ENCODE data around the gene CRIP3.

Gene CRIP3

GRCh38 chr6:43273707-43274106, 34.9 kb downstream of the CRIP3 start:
- no peak for DNase-seq (ENCODE audit: low read depth in 3 of 3)

GRCh38 chr6:43271944-43272343, 36.7 kb downstream of the CRIP3 start:
- no peak for DNase-seq (ENCODE audit: low read depth in 3 of 3)

DNA sequence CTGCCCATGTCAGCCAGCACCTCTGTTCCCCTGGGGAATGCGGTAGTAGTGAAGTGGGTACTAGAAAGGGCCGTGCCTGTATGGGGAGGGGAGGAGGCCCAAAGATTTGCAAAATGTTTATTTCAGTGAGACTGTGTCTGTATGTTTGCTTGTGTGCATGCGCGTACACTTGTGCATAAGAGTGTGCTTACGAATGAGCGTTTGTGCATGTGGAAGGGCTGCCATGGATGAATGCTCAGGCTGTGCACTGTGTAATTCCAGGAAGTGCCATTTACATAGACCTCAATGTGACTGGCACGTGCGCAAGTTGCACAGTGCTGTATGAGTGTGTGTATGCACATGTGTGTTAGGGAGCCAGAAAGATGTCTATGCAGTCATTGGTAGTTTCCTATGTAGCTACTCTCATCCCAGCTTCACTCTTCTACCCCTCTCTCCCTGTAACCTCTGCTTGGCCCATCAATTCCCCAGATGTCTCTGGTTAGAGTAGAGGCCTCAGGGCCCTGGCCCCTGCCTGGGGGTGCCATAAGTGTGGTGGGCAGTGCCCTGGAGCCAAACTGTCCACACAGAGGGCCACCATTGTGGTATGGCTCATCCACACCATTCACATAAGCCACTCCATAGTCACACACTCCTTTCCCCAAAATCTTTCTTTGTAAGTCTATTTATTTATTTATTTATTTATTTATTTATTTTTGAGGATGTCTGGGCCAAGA, 37.4 kb downstream of the CRIP3 start:
- DNase-seq (ENCODE audit: low read depth in 3 of 3) = no peak

DNA sequence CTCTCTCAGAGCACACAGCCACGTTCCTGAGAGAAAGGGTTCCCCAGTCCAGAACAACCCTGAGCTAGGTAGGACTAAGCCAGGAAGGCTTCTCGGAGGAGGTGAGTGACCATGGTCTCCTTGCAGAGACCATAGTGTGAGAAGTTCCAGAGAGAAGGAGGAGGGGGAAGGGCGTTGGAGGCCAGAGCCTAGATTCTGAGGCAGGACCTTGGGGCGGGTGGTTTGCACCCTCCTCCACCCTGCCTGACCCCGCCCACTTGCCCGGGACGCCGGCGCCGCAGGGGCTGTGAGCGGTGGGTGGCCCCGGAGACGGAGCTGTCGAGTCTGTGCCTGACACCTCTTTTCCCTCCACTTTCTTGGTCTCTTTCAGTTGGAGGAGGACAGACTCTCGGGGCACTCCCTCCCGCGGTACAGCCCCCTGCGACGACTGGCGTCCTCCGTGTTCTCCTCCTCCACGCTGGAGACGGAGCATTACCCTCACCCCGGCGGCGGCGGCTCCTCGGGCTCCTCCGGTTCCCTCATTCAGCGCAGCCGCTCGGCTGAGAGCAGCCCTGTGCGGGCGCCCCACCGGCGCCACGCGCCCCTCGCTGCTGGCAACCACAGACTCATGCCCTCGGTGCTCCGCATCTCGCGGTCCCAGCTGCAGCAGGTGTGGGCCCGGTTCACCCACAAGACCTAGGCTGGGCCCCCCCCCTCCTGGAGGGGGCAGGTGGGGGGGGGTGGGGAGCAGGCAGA, 39.2 kb downstream of the CRIP3 start:
- peak in 1 of 3 donors; percentile 23 for DNase-seq (ENCODE audit: low read depth in 3 of 3)

- no peak for DNase-seq (ENCODE audit: low read depth in 3 of 3)
These were observed 39.8 kb downstream of the CRIP3 start for GRCh38 chr6:43268782-43269272.

DNA sequence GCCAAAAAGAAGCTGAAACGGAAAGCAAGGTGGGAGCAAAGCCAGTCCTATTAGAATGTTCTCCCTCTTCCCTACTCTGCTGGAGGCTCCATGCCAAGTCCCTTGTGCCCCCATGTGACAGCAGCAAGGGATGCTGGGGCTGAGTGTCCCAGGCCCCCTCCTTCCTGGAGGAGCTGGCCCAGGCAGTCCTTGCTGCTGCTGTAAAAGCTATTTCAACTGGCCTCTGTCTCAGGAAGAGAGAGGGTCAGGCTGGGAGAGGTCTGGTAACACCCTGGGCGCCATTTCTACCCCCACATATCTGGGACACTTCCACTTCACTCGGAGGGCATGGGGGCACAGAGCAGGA, 40.3 kb downstream of the CRIP3 start:
- DNase-seq (ENCODE audit: low read depth in 3 of 3) = no peak

GRCh38 chr6:43267619-43268354, 40.8 kb downstream of the CRIP3 start:
- no peak for DNase-seq (ENCODE audit: low read depth in 3 of 3)

GRCh38 chr6:43265564-43265963, 43.1 kb downstream of the CRIP3 start:
- DNase-seq (ENCODE audit: low read depth in 3 of 3) = no peak

- DNase-seq (ENCODE audit: low read depth in 3 of 3) = no peak
These were observed 44.0 kb downstream of the CRIP3 start for GRCh38 chr6:43264599-43265145.

GRCh38 chr6:43263314-43264178, 45.1 kb downstream of the CRIP3 start:
- peak; percentile 66 to 76 (median 69) for DNase-seq (ENCODE audit: low read depth in 3 of 3)

DNA sequence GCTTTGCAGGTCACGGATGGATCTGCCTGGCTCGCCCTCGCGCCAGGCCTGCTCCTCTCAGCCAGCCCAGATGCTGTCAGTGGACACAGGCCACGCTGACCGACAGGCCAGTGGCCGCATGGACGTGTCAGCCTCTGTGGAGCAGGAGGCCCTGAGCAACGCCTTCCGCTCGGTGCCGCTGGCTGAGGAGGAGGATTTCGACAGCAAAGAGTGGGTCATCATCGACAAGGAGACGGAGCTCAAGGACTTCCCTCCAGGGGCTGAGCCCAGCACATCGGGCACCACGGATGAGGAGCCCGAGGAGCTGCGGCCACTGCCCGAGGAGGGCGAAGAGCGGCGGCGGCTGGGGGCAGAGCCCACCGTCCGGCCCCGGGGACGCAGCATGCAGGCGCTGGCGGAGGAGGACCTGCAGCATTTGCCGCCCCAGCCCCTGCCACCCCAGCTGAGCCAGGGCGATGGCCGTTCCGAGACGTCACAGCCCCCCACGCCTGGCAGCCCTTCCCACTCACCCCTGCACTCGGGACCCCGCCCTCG, 45.8 kb downstream of the CRIP3 start:
- no peak for DNase-seq (ENCODE audit: low read depth in 3 of 3)

DNA sequence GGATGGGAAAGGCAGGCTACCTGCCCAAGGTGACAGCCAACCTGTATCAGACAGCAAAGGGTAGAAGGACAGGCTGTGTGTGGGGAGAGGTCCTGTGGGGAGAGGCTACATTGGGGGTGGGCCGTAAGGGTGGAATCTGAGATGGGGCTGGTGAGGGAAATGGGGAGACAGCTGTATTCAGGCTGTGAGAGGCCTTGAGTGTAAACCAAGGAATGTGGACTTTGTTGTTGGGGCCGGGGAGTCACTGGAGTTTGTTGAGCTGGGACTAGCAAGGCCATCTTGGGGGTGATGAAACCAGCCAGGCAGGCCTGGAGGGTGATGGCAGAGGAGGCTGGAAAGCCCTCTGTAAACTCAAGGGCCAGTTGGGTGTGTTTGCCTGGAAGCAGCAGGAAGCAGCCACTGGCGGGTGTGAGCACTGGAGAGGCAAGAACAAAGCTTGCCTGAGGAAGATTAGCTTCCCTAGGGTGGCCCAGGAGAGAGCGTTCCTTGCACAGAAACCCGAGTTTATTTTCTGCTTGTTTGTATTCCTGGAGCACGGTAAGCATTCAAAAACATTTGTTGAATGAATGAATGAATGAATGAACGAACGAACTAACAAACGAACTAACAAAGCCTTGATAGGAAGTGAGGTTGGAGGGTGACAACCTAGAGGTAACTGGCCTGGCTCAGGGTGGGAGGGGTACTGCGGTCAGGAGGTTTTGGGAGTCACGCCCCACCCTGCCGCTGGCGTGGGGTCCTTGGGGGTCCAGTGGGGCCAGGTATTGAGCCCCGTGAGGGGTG, 46.4 kb downstream of the CRIP3 start:
- DNase-seq (ENCODE audit: low read depth in 3 of 3) = no peak

DNA sequence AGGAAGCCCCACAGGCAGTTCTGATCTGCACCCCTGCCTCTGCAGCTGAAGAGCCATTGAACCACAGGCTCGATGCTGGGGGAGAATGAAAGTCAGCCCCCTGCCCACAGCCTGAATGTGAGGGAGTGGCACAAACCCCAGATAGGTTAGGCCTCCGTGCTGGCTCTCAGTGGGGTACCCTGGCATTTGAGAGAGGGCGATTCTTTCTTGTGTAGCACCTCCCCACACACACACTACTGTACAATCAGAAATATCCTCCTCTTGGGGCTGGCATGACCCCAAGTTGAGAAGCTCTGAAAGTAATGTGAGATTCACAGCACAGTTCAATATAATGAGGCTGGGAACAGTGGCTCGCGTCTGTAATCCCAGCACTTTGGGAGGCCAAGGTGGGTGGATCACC, 47.4 kb downstream of the CRIP3 start:
- DNase-seq (ENCODE audit: low read depth in 3 of 3) = no peak

GRCh38 chr6:43260791-43261190, 47.8 kb downstream of the CRIP3 start:
- no peak for DNase-seq (ENCODE audit: low read depth in 3 of 3)

DNA sequence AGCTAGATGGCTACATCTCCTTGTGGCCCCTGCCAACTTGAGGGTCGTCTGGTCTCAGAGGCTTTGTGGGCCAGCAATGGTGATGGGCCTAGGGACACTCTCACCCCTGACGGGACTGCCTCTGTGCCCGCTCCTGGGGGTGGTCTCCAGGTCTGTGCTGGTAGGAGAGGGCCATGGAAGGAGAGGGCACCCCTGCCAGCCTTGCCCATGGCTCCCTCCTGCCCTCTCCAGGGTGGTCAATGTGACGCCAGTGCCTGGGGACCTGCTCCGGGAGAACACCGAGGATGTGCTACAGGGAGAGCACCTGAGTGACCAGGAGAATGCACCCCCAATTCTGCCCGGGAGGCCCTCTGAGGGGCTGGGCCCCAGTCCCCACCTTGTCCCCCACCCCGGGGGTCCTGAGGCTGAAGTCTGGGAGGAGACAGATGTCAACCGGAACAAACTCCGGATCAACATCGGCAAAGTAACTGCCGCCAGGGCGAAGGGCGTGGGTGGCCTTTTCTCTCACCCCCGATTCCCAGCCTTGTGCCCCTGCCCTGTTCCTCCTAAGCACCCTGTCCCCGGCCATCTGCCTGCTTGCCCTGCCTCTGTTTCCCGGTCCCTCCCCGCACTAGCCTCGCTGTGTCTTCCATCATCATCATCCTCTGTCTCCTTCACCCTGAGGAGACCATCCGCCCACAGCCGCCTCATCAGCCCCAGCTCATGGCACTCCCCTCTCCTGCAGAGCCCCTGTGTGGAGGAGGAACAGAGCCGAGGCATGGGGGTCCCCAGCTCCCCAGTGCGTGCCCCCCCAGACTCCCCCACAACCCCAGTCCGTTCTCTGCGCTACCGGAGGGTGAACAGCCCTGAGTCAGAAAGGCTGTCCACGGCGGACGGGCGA, 49.6 kb downstream of the CRIP3 start:
- DNase-seq (ENCODE audit: low read depth in 3 of 3) = no peak

- no peak for DNase-seq (ENCODE audit: low read depth in 3 of 3)
These were observed 50.4 kb downstream of the CRIP3 start for GRCh38 chr6:43258180-43258579.

- DNase-seq (ENCODE audit: low read depth in 3 of 3) = no peak
These were observed 51.1 kb downstream of the CRIP3 start for GRCh38 chr6:43257367-43258145.

DNA sequence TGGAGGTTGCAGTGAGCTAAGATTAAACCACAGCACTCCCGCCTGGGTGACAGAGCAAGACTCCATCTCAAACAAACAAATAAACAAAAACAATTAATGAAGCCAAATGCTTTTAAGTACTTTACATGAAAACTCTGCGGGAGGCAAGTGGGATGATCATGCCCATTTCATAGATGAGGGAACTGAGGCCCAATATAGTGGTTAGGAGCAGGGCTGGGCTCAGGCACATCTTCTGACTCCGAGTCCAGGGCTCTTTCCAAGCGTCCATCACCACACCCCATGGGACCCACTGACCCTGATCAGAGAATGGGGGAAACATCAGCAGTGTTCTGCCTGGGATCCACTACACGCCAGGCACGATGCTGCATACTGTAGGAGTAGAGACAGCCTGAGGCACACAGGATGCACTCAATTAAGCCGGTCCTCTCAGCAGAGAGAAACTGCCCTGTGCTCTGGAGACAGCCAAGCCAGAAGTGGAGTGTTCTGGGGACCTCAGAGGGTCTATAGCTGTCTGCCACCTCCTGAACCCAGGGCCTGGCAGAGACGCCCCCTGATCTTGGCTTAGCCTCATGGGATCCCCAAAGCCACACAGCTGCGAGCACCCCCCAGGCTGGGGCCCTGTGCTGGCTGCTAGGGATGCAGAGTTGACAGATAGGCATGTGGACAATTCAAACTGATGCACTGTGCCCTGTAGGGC, 51.8 kb downstream of the CRIP3 start:
- no peak for DNase-seq (ENCODE audit: low read depth in 3 of 3)
